HCT116 (cell line): Measurements from ENCODE around the gene TBL2.

Experiments used
- CTCF ChIP-seq, 3 experiments: fragments of 200-600 bp in 1 of 3; sonication (generic) in 1 of 3; IDR thresholded peaks in 2 of 3; conservative IDR thresholded peaks in 1 of 3; 2 replicates each; pipeline ENCODE4 v1.5.1; 2012 to 2017; ENCODE audit warnings: low read depth in 2 of 3, low read length in 2 of 3, antibody characterized with exemption in 1 of 3, borderline replicate concordance in 1 of 3, control low read depth in 1 of 3, mild to moderate bottlenecking in 1 of 3, mixed read lengths in 1 of 3, mixed run types in 1 of 3, moderate library complexity in 1 of 3; ENCODE audit not compliant: insufficient read depth in 1 of 3
- EGR1 ChIP-seq: IDR thresholded peaks from 2 replicates; pipeline ENCODE4 v1.6.1; 2012; ENCODE audit warnings: low read depth
- EZH2 ChIP-seq: fragments of 200-600 bp; sonication (generic); IDR thresholded peaks from 2 replicates; pipeline ENCODE4 v1.6.1; 2017; ENCODE audit warnings: antibody characterized with exemption, mixed run types
- POLR2A ChIP-seq: IDR thresholded peaks from 2 replicates; pipeline ENCODE4 v1.7.0; 2011; ENCODE audit warnings: borderline replicate concordance; ENCODE audit not compliant: insufficient read depth, insufficient read length; ENCODE audit errors: extremely low read depth
- TCF7L2 ChIP-seq: IDR thresholded peaks from 2 replicates; pipeline ENCODE4 v1.7.0; 2011; ENCODE audit warnings: borderline replicate concordance, inconsistent platforms; ENCODE audit not compliant: insufficient read depth, insufficient read length; ENCODE audit errors: extremely low read depth
- YY1 ChIP-seq: IDR thresholded peaks from 2 replicates; pipeline ENCODE4 v1.6.1; 2011; ENCODE audit warnings: low read length, low read depth, moderate library complexity, mild to moderate bottlenecking; ENCODE audit not compliant: insufficient replicate concordance; ENCODE audit errors: extremely low read depth
- ZNF274 ChIP-seq: fragments of 200-500 bp; sonication (Bioruptor generic); IDR thresholded peaks from 2 replicates; pipeline ENCODE4 v1.6.1; 2014; ENCODE audit warnings: mild to moderate bottlenecking, low read depth, low read length, inconsistent platforms

- TF ChIP-seq CTCF (IDR thresholded peaks at IDR 0.05 in 2 of 3, conservative IDR thresholded peaks at IDR 0.05 in 1 of 3; ENCODE audit: borderline replicate concordance in 1 of 3, insufficient read depth in 1 of 3, low read depth in 2 of 3, low read length in 2 of 3), result no peak
- TF ChIP-seq YY1, result no peak
- TF ChIP-seq POLR2A, result no peak
- TF ChIP-seq TCF7L2, result no peak
- TF ChIP-seq EZH2, result no peak
- TF ChIP-seq EGR1, result no peak
- no peak for TF ChIP-seq ZNF274
These were observed 41.3 kb downstream of the TBL2 start for GRCh38 chr7:73537051-73537450.
